Limb (tissue), 2 donors: ENCODE results near the gene DPYSL3.

Experiments used
- DNase-seq, 2 donors: peaks; one replicate each; pipeline ENCODE4 v3.0.0-alpha.2; 2016; ENCODE audit errors: extremely low spot score in 2 of 2

Gene DPYSL3

GRCh38 chr5:147404706-147405105, 105.2 kb downstream of the DPYSL3 start:
- no peak for DNase-seq

- DNase-seq = no peak
These were observed 105.9 kb downstream of the DPYSL3 start for GRCh38 chr5:147403651-147404640.

- no peak for DNase-seq
These were observed 109.0 kb downstream of the DPYSL3 start for GRCh38 chr5:147400881-147401280.

- DNase-seq = no peak
These were observed 109.6 kb downstream of the DPYSL3 start for GRCh38 chr5:147400126-147400809.

- peak in 1 of 2 donors; percentile 15 for DNase-seq
These were observed 111.0 kb downstream of the DPYSL3 start for GRCh38 chr5:147398860-147399259.

- DNase-seq = no peak
These were observed 112.3 kb downstream of the DPYSL3 start for GRCh38 chr5:147397616-147398015.

GRCh38 chr5:147396070-147396823, 113.6 kb downstream of the DPYSL3 start:
- DNase-seq = no peak

GRCh38 chr5:147393874-147394672, 115.8 kb downstream of the DPYSL3 start:
- DNase-seq = no peak

GRCh38 chr5:147391781-147392180, 118.1 kb downstream of the DPYSL3 start:
- DNase-seq = no peak

- DNase-seq = no peak
These were observed 119.1 kb downstream of the DPYSL3 start for GRCh38 chr5:147390654-147391225.

- no peak for DNase-seq
These were observed 121.4 kb downstream of the DPYSL3 start for GRCh38 chr5:147388184-147389108.

- no peak for DNase-seq
These were observed 122.8 kb downstream of the DPYSL3 start for GRCh38 chr5:147387109-147387508.

- no peak for DNase-seq
These were observed 125.3 kb downstream of the DPYSL3 start for GRCh38 chr5:147384346-147385193.

GRCh38 chr5:147382776-147383175, 127.1 kb downstream of the DPYSL3 start:
- DNase-seq = no peak

GRCh38 chr5:147381555-147381954, 128.3 kb downstream of the DPYSL3 start:
- DNase-seq = no peak

- no peak for DNase-seq
These were observed 132.2 kb downstream of the DPYSL3 start for GRCh38 chr5:147377682-147378081.

GRCh38 chr5:147375151-147375550, 134.7 kb downstream of the DPYSL3 start:
- no peak for DNase-seq

GRCh38 chr5:147373328-147373727, 136.5 kb downstream of the DPYSL3 start:
- no peak for DNase-seq

- DNase-seq = no peak
These were observed 137.7 kb downstream of the DPYSL3 start for GRCh38 chr5:147372191-147372590.
